ENCODE measurements around the gene MDM1.

GRCh38 chr12:68246350-68246749 lies 85.8 kb downstream of the MDM1 start:
- TF ChIP-seq CTCF (IDR thresholded peaks at IDR 0.05; ENCODE audit: low read depth, low read length) (no peak), POLR2A (IDR thresholded peaks at IDR 0.05; ENCODE audit: extremely low read depth, insufficient read length) (no peak), MYC (IDR thresholded peaks at IDR 0.05; ENCODE audit: low read depth, low read length) (no peak)
